DMS153 treated with DMSO at 0.1 percent for 48 hours (cell line): ENCODE data around the gene IL10RA.

ENCODE experiments used
- DNase-seq: peaks from one replicate; lab custom pipeline; 2025; ENCODE audit not compliant: unreplicated experiment; lab: John Stamatoyannopoulos, UW

Gene IL10RA

DNA sequence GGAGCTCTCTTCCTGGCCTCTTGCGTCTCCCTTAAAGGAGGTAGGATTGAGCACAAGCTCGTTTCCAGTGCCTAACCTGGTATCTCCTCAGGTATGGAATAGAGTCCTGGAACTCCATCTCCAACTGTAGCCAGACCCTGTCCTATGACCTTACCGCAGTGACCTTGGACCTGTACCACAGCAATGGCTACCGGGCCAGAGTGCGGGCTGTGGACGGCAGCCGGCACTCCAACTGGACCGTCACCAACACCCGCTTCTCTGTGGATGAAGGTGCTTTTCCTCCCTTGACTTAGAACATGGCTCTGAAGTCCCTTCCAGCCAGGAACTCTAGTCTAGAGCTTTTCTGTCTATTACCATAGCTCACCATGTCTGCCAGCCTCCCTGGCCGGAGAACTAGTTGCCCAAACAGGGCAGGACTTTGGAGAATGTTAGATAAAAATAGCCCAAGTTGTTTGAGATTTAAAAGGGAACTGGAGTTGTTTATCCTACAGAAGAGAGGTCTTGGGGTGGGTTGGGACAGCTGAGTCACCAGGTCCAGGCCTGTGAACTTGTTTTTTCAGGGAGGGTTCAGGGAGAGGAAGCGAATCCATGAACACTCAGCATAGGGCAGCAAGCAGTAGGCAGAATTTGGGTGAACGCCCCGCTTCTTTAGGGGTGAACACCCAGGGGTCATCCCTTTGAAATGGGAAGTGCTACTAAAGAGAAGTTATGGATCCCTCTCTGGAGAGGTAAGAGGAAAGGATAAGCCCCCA is 3.3 kb downstream of the IL10RA start:
- no peak for DNase-seq

DNA sequence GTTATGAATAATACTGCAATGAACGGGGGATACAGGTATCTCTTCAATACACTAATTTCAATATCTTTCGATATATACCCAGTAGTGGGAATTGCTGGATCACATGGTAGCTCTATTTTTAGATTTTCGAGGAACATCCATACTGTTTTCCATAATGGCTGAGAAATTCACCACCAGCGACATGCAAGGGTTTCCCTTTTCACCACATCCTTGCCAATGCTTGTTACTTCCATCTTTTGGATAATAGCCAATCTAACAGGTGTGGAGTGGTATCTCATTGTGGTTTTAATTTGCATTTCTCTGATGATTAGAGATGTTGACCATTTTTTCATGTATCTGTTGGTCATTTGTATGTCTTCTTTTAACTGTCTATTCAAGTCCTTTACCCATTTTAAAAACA is 5.9 kb downstream of the IL10RA start:
- no peak for DNase-seq

DNA sequence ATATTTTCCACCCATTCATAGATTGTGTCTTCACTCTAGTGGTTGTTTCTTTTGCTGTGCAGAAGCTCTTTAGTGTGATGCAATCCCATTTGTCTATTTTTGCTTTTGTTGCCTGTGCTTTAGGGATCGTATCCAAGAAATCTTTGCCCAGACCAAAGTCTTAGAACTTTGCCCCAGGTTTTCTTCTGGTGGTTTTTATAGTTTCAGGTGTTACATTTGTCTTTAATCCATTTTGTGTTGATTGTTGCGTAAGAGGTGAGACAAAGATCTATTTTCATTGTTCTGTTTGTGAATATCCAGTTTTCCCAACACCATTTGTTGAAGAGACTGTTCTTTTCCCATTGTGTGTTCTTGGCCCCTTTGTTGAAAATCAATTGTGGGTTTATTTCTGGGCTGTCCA is 6.4 kb downstream of the IL10RA start:
- DNase-seq, result no peak

DNA sequence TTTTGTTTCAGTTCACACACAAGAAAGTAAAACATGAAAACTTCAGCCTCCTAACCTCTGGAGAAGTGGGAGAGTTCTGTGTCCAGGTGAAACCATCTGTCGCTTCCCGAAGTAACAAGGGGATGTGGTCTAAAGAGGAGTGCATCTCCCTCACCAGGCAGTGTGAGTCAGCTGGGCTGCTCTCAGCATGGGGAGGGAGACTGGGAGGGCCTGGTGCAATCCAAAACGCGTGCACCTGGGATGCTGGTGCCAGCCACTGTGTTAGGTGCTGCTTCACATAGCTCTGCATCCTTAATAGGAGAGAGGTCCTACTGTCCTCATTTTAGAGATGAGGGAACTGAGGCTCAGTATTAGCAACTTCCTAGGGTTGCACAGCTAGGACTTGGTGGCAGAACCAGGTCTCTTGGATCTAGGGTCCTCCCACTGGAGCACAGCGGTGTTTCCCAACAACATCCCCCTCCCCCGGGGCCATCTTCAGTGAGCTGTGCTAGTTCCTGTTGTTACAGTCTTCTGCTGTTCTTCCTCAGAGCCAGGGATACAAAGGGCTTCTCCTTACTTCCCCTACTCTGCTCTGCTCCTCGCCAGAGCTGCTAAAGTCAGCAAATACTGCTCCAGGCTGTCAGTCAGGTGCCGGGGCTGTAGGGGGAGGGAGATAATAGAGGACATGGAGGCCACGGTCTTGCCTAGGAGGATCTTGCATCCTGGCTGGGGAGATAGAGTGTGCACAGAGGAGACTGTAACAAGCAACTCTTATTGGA is 8.0 kb downstream of the IL10RA start:
- no peak for DNase-seq

DNA sequence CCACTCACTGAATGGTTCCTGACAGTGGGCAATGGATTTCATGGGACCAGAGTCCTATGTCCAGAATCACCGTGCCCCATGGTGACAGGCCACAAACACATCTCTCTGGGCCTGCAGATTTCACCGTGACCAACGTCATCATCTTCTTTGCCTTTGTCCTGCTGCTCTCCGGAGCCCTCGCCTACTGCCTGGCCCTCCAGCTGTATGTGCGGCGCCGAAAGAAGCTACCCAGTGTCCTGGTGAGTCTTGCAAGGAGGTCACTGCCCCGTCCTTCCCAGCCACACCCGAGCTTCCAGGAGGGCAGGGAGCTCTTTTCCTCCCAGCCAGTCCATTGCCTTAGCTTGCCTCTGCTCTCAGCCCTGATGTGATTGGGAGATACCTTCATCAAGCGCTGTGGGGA is 9.3 kb downstream of the IL10RA start:
- no peak for DNase-seq

DNA sequence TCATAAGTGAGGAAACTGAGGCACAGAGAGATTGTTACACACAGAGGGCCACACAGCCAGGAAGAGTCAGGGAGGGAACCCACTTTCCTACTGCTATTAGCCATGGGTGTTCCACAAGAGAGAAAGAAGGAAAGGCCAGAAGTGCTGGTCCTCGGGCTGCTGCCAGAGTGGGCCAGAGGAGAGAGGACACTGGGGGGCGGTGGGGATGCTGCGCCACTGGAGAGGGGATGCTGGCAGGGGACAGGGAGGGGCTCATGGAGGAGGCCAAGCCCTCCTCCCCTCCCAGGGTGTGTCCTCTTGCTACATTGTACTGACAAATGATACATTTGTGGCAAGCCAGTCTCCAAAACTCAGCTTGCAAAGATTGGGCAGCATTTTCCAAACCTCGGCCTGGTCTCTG is 9.9 kb downstream of the IL10RA start:
- DNase-seq, result no peak

DNA sequence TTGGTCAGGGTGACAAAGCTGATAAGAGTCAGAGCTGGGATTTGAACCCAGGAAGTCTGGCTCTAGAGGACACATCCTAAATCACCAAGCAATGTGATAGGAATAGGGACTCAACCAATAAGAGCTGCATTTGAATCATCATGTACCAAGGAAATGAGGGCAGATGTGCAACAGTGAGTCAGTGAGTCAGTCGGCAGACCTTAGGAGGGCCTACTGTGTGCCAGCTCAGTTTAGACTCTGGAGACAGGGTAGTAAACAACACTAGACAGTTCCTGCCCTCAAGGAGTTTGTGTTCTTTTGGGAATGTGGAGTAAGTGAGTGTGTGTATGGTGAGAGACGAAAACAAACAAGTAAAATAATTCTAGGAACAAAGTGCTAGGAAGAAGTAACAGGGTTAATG is 11.2 kb downstream of the IL10RA start:
- DNase-seq, result no peak

DNA sequence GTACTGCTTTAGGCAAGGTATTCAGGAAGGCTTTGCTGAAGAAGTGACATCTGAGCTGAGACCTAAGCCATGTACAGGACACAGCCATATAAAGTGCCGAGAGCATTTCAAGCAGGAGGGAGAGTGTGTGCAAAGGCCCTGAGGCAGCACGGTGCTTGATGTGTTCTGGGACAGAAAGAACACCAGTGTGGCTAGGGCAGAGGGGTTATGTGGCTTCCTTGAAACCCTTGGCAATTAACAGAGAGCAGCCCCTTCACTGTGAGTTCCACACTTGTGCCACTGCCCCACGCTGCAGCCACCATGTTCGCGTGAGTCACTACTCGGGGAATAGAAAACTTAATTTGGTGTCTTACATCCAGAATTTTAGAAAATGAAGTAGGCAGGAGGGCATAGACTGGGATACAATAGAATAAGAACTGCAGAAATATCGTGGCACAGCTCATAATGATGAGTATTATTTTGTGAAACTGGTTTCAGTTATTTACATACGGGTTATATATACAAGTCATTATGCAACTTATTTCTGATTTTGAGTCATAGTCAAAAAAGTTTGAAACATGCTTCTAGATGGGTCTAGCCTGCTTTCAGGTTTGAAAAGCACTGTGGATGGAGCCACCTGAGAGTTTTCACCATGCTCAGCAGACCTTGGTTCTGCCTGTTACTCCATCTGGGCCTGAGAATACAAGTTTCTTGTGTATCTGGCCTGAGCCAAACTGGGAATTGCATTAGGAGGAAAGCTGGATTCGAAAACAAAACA is 11.8 kb downstream of the IL10RA start:
- no peak for DNase-seq

DNA sequence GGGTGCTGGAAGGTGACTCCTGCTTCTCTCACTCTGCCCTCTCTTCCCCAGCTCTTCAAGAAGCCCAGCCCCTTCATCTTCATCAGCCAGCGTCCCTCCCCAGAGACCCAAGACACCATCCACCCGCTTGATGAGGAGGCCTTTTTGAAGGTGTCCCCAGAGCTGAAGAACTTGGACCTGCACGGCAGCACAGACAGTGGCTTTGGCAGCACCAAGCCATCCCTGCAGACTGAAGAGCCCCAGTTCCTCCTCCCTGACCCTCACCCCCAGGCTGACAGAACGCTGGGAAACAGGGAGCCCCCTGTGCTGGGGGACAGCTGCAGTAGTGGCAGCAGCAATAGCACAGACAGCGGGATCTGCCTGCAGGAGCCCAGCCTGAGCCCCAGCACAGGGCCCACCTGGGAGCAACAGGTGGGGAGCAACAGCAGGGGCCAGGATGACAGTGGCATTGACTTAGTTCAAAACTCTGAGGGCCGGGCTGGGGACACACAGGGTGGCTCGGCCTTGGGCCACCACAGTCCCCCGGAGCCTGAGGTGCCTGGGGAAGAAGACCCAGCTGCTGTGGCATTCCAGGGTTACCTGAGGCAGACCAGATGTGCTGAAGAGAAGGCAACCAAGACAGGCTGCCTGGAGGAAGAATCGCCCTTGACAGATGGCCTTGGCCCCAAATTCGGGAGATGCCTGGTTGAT is 12.6 kb downstream of the IL10RA start:
- DNase-seq, result no peak

DNA sequence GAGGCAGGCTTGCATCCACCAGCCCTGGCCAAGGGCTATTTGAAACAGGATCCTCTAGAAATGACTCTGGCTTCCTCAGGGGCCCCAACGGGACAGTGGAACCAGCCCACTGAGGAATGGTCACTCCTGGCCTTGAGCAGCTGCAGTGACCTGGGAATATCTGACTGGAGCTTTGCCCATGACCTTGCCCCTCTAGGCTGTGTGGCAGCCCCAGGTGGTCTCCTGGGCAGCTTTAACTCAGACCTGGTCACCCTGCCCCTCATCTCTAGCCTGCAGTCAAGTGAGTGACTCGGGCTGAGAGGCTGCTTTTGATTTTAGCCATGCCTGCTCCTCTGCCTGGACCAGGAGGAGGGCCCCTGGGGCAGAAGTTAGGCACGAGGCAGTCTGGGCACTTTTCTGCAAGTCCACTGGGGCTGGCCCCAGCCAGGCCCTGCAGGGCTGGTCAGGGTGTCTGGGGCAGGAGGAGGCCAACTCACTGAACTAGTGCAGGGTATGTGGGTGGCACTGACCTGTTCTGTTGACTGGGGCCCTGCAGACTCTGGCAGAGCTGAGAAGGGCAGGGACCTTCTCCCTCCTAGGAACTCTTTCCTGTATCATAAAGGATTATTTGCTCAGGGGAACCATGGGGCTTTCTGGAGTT is 13.3 kb downstream of the IL10RA start:
- DNase-seq, result no peak

DNA sequence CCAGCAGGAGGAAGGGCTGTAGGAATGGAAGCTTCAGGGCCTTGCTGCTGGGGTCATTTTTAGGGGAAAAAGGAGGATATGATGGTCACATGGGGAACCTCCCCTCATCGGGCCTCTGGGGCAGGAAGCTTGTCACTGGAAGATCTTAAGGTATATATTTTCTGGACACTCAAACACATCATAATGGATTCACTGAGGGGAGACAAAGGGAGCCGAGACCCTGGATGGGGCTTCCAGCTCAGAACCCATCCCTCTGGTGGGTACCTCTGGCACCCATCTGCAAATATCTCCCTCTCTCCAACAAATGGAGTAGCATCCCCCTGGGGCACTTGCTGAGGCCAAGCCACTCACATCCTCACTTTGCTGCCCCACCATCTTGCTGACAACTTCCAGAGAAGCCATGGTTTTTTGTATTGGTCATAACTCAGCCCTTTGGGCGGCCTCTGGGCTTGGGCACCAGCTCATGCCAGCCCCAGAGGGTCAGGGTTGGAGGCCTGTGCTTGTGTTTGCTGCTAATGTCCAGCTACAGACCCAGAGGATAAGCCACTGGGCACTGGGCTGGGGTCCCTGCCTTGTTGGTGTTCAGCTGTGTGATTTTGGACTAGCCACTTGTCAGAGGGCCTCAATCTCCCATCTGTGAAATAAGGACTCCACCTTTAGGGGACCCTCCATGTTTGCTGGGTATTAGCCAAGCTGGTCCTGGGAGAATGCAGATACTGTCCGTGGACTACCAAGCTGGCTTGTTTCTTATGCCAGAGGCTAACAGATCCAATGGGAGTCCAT is 14.1 kb downstream of the IL10RA start:
- no peak for DNase-seq

DNA sequence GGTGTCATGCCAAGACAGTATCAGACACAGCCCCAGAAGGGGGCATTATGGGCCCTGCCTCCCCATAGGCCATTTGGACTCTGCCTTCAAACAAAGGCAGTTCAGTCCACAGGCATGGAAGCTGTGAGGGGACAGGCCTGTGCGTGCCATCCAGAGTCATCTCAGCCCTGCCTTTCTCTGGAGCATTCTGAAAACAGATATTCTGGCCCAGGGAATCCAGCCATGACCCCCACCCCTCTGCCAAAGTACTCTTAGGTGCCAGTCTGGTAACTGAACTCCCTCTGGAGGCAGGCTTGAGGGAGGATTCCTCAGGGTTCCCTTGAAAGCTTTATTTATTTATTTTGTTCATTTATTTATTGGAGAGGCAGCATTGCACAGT is 14.6 kb downstream of the IL10RA start:
- no peak for DNase-seq

DNA sequence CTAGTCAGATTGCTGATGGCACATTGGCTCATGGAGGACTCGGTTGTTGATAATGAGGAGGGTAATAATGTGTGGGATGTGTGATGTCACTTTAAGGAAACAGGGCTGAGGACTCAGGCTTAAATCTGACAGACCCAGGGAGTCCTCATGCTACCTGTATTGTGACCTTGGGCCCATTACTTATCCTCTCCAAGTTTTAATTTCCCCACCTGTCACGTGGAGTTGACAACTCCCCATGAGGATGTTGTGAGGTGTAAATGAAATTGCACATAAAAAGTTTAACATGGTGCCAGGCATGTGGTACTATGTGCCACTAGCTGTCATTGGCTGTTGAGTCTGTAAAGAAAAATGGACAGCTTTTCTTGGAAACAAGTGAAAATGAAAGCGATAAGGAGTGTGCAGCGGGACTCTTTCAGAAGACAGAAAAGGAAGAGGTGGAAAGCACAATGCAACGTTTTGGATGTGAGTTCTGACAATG is 15.3 kb downstream of the IL10RA start:
- DNase-seq, result no peak

DNA sequence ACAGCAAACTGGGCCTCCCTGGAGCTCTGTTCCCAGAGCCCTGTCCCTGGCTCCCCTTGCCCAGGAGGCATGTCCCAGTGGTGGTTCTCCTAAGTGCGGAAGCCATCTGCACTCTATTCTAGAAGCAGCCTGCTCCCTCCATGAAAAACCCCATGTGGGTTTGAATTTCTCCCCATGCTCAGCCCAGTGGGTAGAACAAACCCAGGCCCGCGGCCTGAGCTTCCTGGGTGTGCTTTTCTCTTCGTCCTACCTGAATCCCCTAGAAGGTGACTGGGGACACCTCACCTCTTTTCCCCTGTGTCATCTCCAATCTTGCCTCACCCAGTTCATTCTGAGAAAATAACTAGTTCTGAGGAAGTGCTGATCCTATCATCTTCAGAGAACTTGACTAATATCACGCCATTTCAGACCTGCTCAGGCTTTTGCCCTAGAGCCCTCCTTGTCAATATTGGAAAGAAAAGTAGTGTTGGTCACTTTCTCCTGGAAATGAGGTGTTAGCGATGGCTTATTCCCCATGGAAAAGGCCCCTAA is 15.9 kb downstream of the IL10RA start:
- no peak for DNase-seq

DNA sequence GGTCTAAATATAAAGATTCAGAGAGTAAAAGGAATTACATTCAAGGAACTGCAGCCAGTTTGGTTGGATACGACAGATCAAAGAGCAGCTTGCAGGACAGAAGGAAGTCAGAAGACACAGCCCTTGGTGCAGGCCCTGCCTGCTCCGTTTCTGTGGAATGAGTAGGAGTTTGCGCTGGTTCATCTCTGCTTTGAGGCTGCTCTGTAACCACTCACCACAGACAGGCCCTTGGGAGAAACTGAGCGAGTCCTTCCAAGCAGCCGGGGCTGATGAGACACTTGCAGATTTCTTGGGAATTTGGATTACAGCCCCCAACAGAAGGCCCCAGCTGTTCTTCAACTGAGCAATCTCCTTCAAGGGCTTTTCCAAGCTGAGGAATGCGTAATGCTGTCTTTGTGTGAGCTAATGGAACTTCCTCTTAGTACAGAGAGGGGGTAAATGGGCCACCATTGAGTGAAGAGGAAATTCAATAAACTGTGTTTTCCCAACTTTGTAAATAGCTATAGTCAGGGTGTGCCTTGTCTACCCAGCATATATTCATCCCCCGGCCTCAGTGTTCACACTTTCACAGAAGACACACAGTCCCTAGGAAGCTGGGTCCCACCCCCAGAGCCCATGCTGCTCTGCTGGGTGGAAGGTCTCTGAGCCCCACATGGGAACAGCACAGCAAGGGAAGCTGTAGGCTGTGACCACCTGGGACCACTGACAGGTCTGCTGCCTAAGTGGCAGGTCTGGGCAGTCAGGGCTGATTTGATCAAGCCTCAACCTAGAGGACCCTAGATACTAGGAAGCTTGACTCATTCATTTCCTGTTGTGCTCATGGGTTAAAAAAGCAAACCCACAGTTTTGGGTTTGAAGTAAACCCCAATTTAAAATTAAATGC is 16.6 kb downstream of the IL10RA start:
- DNase-seq, result no peak

DNA sequence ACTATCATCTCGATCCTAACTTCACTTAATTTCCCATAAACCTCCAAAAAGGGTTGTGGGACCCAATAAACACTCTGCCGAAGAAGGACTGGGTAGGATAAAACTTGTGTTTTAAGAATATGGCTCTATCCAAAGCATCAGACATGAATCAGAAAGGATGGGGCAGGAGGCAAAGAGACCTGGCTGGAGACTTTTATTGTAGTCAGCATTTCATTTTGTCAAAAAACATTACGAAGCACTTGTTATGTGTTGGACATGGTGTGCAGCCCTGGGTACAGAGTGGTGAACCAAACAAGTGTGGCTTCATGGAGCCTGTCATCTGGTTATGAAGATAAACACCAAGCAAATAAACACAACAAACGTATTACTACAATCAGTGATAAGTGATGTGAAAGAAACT is 17.3 kb downstream of the IL10RA start:
- DNase-seq, result no peak

DNA sequence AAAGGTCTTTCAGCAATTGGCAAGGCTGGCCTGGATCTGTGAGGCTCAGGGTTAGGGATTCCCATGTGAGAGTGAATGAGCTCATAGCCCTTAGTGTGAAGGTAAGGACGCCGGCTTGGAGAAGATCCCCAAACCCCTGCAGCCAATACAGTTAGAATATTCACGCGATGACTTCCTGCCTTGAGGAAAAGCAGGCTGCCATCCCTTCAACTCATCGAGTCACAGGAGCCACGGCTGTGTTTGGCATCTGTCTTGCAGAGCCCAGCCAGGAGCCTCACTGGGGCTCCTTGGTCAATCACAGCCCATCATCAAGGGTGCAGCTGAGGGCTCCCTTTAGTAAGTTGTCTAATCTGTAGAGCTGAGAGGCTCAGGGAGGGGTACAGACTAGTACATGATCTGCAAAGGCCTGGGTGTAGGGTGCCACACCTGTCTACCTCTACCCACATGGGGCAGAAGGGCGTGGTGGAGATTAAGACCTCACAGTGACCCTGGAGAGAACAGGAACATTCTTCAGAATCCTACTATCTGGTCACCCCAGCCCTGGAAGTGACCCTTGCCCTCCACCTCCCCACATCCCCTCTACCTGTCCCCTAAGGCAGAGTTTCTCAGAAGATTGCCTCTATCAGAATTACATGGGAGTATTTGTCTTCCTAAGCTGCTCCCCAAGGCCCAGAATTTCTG is 18.5 kb downstream of the IL10RA start:
- DNase-seq, result no peak
